IMR-90 (cell line): ENCODE measurements around the gene NUDCD2. TPM values are rescaled to one million over a fixed set of nuclear protein-coding genes. Genes with fewer than 3 reads are reported as not detected.

Experiments used
- ATAC-seq: fragments of 200-7000 bp; cut with Tn5 transposase; 2 replicates; pipeline ENCODE4 v1.9.1; 2020; ENCODE audit warnings: low read depth, mild to moderate bottlenecking, moderate library complexity
- BruUV-seq: library from RNA; stranded (reverse); fragments of 400-500 nt; replicated peaks from 2 replicates; lab custom pipeline; 2021; lab: Mats Ljungman, UMichigan
- CTCF ChIA-PET: fragments of 300-600 bp; formaldehyde crosslinking; extraction: SDS; loops from one replicate; lab custom pipeline; 2021; ENCODE audit warnings: antibody characterized with exemption; lab: Yijun Ruan, JAX
- POLR2A ChIA-PET: fragments of 300-600 bp; sonication (Branson Sonifier 250); formaldehyde crosslinking; loops from one replicate; lab custom pipeline; 2022; ENCODE audit warnings: antibody characterized with exemption; ENCODE audit not compliant: unreplicated experiment; lab: Charles Lee
- DNase-seq: peaks from one replicate; pipeline ENCODE4 v3.0.0; 2013
- H2AFZ ChIP-seq: replicated peaks from 2 replicates; pipeline ENCODE3; 2013; ENCODE audit warnings: low read length, mild to moderate bottlenecking; ENCODE audit not compliant: poor library complexity
- H2AK5ac ChIP-seq: 2 replicates; pipeline ENCODE4 v1.6.1; 2013; ENCODE audit warnings: low read depth, low read length, inconsistent platforms
- H2AK9ac ChIP-seq: replicated peaks from 2 replicates; pipeline ENCODE3; 2013; ENCODE audit warnings: mild to moderate bottlenecking, low read depth, low read length, moderate library complexity; ENCODE audit not compliant: poor library complexity
- H2BK120ac ChIP-seq: 2 replicates; pipeline ENCODE4 v1.6.1; 2013; ENCODE audit warnings: low read depth, low read length, inconsistent platforms
- H2BK15ac ChIP-seq: 3 replicates; pipeline ENCODE4 v1.6.1; 2013; ENCODE audit warnings: low read depth, low read length, inconsistent platforms
- H2BK20ac ChIP-seq: 2 replicates; pipeline ENCODE4 v1.6.1; 2013; ENCODE audit warnings: low read depth, mild to moderate bottlenecking, inconsistent platforms, low read length, moderate library complexity
- H2BK5ac ChIP-seq: 2 replicates; pipeline ENCODE4 v1.6.1; 2013; ENCODE audit warnings: mild to moderate bottlenecking, low read depth, low read length, inconsistent platforms; ENCODE audit not compliant: poor library complexity, severe bottlenecking
- H3K14ac ChIP-seq: replicated peaks from 2 replicates; pipeline ENCODE4 v1.6.1; 2013; ENCODE audit warnings: low read depth, low read length, inconsistent platforms
- H3K18ac ChIP-seq: 2 replicates; pipeline ENCODE4 v1.6.1; 2013; ENCODE audit warnings: low read depth, low read length, control low read depth
- H3K23ac ChIP-seq: 2 replicates; pipeline ENCODE4 v1.6.1; 2013; ENCODE audit warnings: low read depth, low read length, inconsistent platforms
- H3K27ac ChIP-seq: 2 replicates; pipeline ENCODE4 v1.5.1; 2013; ENCODE audit warnings: mild to moderate bottlenecking, control low read depth, low read length; ENCODE audit not compliant: insufficient read depth
- H3K27me3 ChIP-seq: 2 replicates; pipeline ENCODE4 v1.6.1; 2013; ENCODE audit warnings: low read length; ENCODE audit not compliant: control insufficient read depth, insufficient read depth
- H3K36me3 ChIP-seq: 2 replicates; pipeline ENCODE4 v1.6.1; 2013; ENCODE audit warnings: low read length, mixed read lengths; ENCODE audit not compliant: control insufficient read depth, insufficient read depth
- H3K4ac ChIP-seq: 2 replicates; pipeline ENCODE4 v1.6.1; 2013; ENCODE audit warnings: low read depth, low read length, inconsistent platforms
- H3K4me1 ChIP-seq: 2 replicates; pipeline ENCODE4 v1.6.1; 2013; ENCODE audit warnings: low read length, mixed read lengths; ENCODE audit not compliant: control insufficient read depth, insufficient read depth
- H3K4me2 ChIP-seq: 2 replicates; pipeline ENCODE4 v1.6.1; 2013; ENCODE audit warnings: low read depth, mild to moderate bottlenecking, control low read depth, low read length, moderate library complexity
- H3K4me3 ChIP-seq: 2 replicates; pipeline ENCODE4 v1.5.1; 2013; ENCODE audit warnings: low read depth, mild to moderate bottlenecking, control low read depth, low read length, moderate library complexity; ENCODE audit not compliant: insufficient read depth
- H3K56ac ChIP-seq: 2 replicates; pipeline ENCODE4 v1.6.1; 2013; ENCODE audit warnings: low read length, inconsistent platforms; ENCODE audit not compliant: insufficient read depth; ENCODE audit errors: extremely low read depth
- H3K79me1 ChIP-seq, 2 experiments: 2 replicates each; pipeline ENCODE4 v1.6.1; 2013; ENCODE audit warnings: low read length in 2 of 2, inconsistent platforms in 1 of 2, low read depth in 1 of 2
- H3K9ac ChIP-seq: 2 replicates; pipeline ENCODE4 v1.6.1; 2013; ENCODE audit warnings: low read depth, low read length, control low read depth
- H3K9me1 ChIP-seq: 2 replicates; pipeline ENCODE4 v1.6.1; 2013; ENCODE audit warnings: low read length, inconsistent platforms; ENCODE audit not compliant: insufficient read depth
- H3K9me3 ChIP-seq: 2 replicates; pipeline ENCODE4 v1.6.1; 2013; ENCODE audit warnings: low read length; ENCODE audit not compliant: control insufficient read depth, insufficient read depth
- H4K20me1 ChIP-seq: 2 replicates; pipeline ENCODE4 v1.6.1; 2013; ENCODE audit warnings: low read length, inconsistent platforms; ENCODE audit not compliant: insufficient read depth
- H4K5ac ChIP-seq: 2 replicates; pipeline ENCODE4 v1.6.1; 2013; ENCODE audit warnings: mild to moderate bottlenecking, low read depth, low read length, control low read depth
- H4K8ac ChIP-seq, 2 experiments: 2 replicates each; pipeline ENCODE4 v1.6.1; 2013; ENCODE audit warnings: low read depth in 2 of 2, low read length in 2 of 2, control low read depth in 1 of 2, inconsistent platforms in 1 of 2
- H4K91ac ChIP-seq: 2 replicates; pipeline ENCODE4 v1.6.1; 2013; ENCODE audit warnings: low read depth, low read length, inconsistent platforms; ENCODE audit not compliant: insufficient read depth
- BHLHE40 ChIP-seq: fragments of 150-350 bp; IDR thresholded peaks from 2 replicates; pipeline ENCODE4 v1.6.1; 2016; ENCODE audit warnings: mild to moderate bottlenecking, low read depth, low read length
- CEBPB ChIP-seq: IDR thresholded peaks from 2 replicates; pipeline ENCODE4 v1.6.1; 2012; ENCODE audit warnings: low read depth, low read length, improper control_type of control experiment
- CHD1 ChIP-seq: IDR thresholded peaks from 2 replicates; pipeline ENCODE4 v1.6.1; 2012; ENCODE audit warnings: low read depth, low read length, improper control_type of control experiment
- CTCF ChIP-seq: conservative IDR thresholded peaks from 2 replicates; pipeline ENCODE4 v1.5.1; 2012; ENCODE audit warnings: mild to moderate bottlenecking, low read depth, low read length, improper control_type of control experiment
- ELK1 ChIP-seq: fragments of 150-350 bp; IDR thresholded peaks from 2 replicates; pipeline ENCODE4 v1.6.1; 2016; ENCODE audit warnings: low read depth, mild to moderate bottlenecking, low read length, moderate library complexity, borderline replicate concordance
- FOS ChIP-seq: fragments of 150-350 bp; IDR thresholded peaks from 2 replicates; pipeline ENCODE4 v1.6.1; 2016; ENCODE audit warnings: low read depth, low read length
- MAFK ChIP-seq: IDR thresholded peaks from 2 replicates; pipeline ENCODE4 v1.6.1; 2012; ENCODE audit warnings: low read depth, low read length, improper control_type of control experiment
- MAZ ChIP-seq: IDR thresholded peaks from 2 replicates; pipeline ENCODE4 v1.6.1; 2012; ENCODE audit warnings: low read depth, mild to moderate bottlenecking, low read length, improper control_type of control experiment, moderate library complexity, borderline replicate concordance
- MXI1 ChIP-seq: IDR thresholded peaks from 2 replicates; pipeline ENCODE4 v1.6.1; 2012; ENCODE audit warnings: low read depth, mild to moderate bottlenecking, low read length, moderate library complexity, borderline replicate concordance
- NFE2L2 ChIP-seq: fragments of 150-350 bp; IDR thresholded peaks from 2 replicates; pipeline ENCODE4 v1.6.1; 2016; ENCODE audit warnings: low read depth, mild to moderate bottlenecking, low read length
- POLR2A ChIP-seq: IDR thresholded peaks from 2 replicates; pipeline ENCODE4 v1.6.1; 2012; ENCODE audit warnings: mild to moderate bottlenecking, low read depth, low read length
- RAD21 ChIP-seq: IDR thresholded peaks from 2 replicates; pipeline ENCODE4 v1.6.1; 2012; ENCODE audit warnings: low read length, improper control_type of control experiment
- RCOR1 ChIP-seq: IDR thresholded peaks from 2 replicates; pipeline ENCODE4 v1.6.1; 2012; ENCODE audit warnings: mild to moderate bottlenecking, low read length, improper control_type of control experiment; ENCODE audit not compliant: insufficient replicate concordance
- RFX5 ChIP-seq: IDR thresholded peaks from 2 replicates; pipeline ENCODE4 v1.8.0; 2012; ENCODE audit warnings: low read depth, mild to moderate bottlenecking, low read length, moderate library complexity
- SMC3 ChIP-seq: fragments of 150-350 bp; IDR thresholded peaks from 2 replicates; pipeline ENCODE4 v1.6.1; 2016; ENCODE audit warnings: low read depth, mild to moderate bottlenecking, antibody characterized with exemption, low read length, moderate library complexity
- USF2 ChIP-seq: fragments of 150-350 bp; IDR thresholded peaks from 2 replicates; pipeline ENCODE4 v1.6.1; 2017; ENCODE audit warnings: mild to moderate bottlenecking, antibody characterized with exemption, low read length, low read depth
- dilution Hi-C: fragments of 300-500 bp; cut with HindIII; formaldehyde crosslinking; loops from one replicate; pipeline ENCODE4 v1.14.3; 2018; ENCODE audit warnings: low sequenced_read_pairs; ENCODE audit not compliant: unreplicated experiment
- in situ Hi-C: fragments of 300-500 bp; cut with MboI; formaldehyde crosslinking; loops from 3 replicates; pipeline ENCODE4 v1.14.3; 2019; ENCODE audit warnings: low sequenced_read_pairs, inconsistent platforms, mixed read lengths
- intact Hi-C: fragments of 100-400 bp; cut with micrococcal nuclease; formaldehyde crosslinking; loops from 2 replicates; pipeline ENCODE4 v1.10.0; 2022
- polyA plus RNA-seq, 3 experiments: library from polyadenylated mRNA; depleted of rRNA; stranded (reverse); fragments of >200 nt; gene quantifications; 2 replicates each; pipeline ENCODE4 v1.2.3, GENCODE V29; 2012; ENCODE audit warnings: low replicate concordance in 1 of 3
- total RNA-seq: library from RNA; depleted of rRNA; stranded (reverse); fragments of >200 nt; gene quantifications from 2 replicates; pipeline ENCODE4 v1.2.3, GENCODE V29; 2012

Gene NUDCD2
- total and polyA plus RNA-seq, 2 of the 4 experiments (the other 2 are of a cell fraction) = 3.0 to 3.5 TPM

GRCh38 chr5:163447191-163447590 is 12.7 kb downstream of the NUDCD2 start:
- intact Hi-C loops = no loop called here
- POLR2A ChIA-PET = no interaction called here
- Histone ChIP-seq H2BK15ac (no peak overlapping the region), H3K9me1 (no peaks in the 10 kb centered on the region), H2BK20ac (no peak overlapping the region), H4K91ac (no peak overlapping the region), H3K9me3 (no peaks in the 10 kb centered on the region), H2AK5ac (no peak overlapping the region), H4K8ac (no peak overlapping the region), H3K4me2 (no peak overlapping the region), H3K79me1 (peaks cover 5 to 15% of the 10 kb centered on the region in 2 experiments; a peak in 3 of 4 replicates), H4K5ac (no peak overlapping the region), H2BK120ac (no peak overlapping the region), H2AFZ (no peak overlapping the region), H3K27ac (no peak overlapping the region), H3K4me1 (no peaks in the 10 kb centered on the region), H2AK9ac (no peak overlapping the region), H3K56ac (no peak overlapping the region), H2BK5ac (no peak overlapping the region), H3K4ac (no peak overlapping the region), H3K18ac (no peak overlapping the region), H3K4me3 (no peak overlapping the region), H3K14ac (no peak overlapping the region), H3K23ac (no peak overlapping the region), H3K9ac (no peak overlapping the region), H3K36me3 (peaks cover 38% of the 10 kb centered on the region), H3K27me3 (no peaks in the 10 kb centered on the region), H4K20me1 (no peaks in the 10 kb centered on the region)
- in situ Hi-C loops = no loop called here
- CTCF ChIA-PET = no interaction called here
- BruUV-seq = no TSS peak
- dilution Hi-C loops = no loop called here
- no peak for TF ChIP-seq MXI1
- TF ChIP-seq CHD1 = no peak
- no peak for TF ChIP-seq CTCF
- TF ChIP-seq MAZ = no peak
- no peak for TF ChIP-seq POLR2A
- no peak for TF ChIP-seq RAD21
- TF ChIP-seq MAFK = no peak
- TF ChIP-seq NFE2L2 = no peak
- no peak for TF ChIP-seq RFX5
- no peak for TF ChIP-seq ELK1
- TF ChIP-seq CEBPB = no peak
- no peak for TF ChIP-seq BHLHE40
- no peak for TF ChIP-seq USF2
- no peak for TF ChIP-seq RCOR1
- TF ChIP-seq SMC3 = no peak
- TF ChIP-seq FOS = no peak
- ATAC-seq (no peak), DNase-seq (no peak)
